ENCODE results near the gene NXPH3.
A peak's percentile ranks its signal among the peaks of the same experiment; 100 is the strongest.

The NXPH3 gene

DNA sequence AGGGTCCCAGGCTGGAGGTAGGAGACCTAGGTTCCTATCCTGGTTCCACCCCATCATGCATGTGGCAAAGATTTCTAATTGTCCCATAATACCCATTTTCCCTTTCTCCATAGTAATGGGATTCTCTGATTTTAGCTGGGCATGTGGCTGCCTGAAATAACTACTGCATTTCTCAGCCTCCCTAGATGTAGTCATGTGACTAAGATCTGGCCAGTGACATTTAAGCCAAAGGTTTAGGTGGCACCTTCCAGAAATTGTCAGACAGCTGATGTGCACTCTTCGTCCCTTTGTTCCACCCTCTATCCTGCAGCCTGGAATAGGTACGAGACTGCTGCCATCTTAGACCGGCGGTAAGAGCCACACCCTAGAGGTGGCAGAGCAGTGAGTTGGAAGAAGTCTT, 8.2 kb downstream of the NXPH3 start:
- no peak overlapping the region for H3K4me3 ChIP-seq (ENCODE audit: low read depth, low read length)
- DNase-seq (ENCODE audit: low read depth): no peak
- in situ Hi-C loops (cut with HindIII; ENCODE audit: low sequenced_read_pairs): no loop called here
- TF ChIP-seq CTCF (IDR thresholded peaks at IDR 0.05; ENCODE audit: low read depth, low read length, missing control alignments): no peak

DNA sequence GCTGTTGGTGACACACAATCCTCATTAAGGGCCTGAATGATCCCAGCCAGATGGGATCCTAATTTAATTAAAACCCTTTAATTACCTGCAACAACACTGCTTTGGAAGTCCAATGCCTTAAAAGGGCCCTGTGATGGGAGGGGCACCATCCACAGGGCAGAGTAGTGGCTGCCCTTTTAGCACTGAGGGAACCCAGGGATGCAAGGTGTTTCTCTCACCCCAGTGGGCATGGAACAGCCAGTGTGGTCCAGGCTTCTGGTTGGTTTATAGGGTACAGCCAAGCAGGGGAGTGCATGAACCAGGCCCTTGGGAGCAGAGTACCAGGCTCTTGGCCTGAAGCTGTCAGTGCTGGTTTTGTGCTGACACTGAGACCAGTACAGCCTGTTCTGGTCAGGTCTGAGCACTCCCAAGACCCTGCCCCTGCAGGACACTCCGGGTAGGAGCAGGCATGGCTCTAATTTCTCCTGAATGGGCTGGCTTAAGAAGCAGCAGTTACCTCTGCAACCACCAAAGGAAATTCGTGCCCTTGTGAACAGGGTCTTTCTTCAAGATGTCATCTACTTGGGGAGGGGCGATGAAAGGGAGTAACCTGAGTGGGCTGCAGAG, 9.9 kb downstream of the NXPH3 start:
- in situ Hi-C loops (cut with HindIII; ENCODE audit: low sequenced_read_pairs): no loop called here
- DNase-seq (ENCODE audit: low read depth): no peak
- TF ChIP-seq CTCF (IDR thresholded peaks at IDR 0.05; ENCODE audit: low read depth, low read length, missing control alignments): peak; percentile 23
- no peak overlapping the region for H3K4me3 ChIP-seq (ENCODE audit: low read depth, low read length)

DNA sequence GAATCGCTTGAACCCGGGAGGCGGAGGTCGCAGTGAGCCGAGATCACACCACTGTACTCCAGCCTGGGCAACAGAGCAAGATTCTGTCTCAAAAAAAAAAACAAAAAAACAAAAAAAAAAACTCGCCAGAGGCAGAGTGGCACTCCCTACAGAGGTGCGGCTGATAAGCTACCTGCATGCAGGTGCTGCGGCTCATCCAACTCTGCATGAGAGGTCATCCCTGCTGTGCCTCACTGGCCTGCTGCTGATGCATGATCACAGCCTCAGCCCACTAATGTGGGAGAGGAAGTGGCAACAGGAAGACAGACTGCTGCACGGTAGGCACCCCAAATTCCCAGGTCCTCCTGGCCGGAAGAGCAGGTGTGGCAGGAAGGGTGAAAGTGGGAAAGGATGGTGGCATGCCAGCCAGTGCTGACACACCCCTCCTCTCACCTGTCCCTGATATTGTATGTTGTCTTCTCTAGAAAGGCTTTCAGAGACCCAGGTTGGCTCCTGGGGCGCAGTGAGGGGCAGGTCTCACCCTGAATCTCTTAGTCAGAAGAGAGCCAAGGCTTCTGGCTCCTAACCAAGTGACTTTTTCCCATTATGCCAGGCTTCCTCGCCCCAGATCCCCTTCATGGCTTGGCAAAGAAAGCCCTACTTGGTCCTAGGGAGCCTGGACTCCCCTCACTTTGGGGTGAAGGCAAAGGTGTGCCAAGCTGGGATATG, 11.8 kb downstream of the NXPH3 start:
- no peak overlapping the region for H3K4me3 ChIP-seq (ENCODE audit: low read depth, low read length)
- in situ Hi-C loops (cut with HindIII; ENCODE audit: low sequenced_read_pairs): no loop called here
- TF ChIP-seq CTCF (IDR thresholded peaks at IDR 0.05; ENCODE audit: low read depth, low read length, missing control alignments): no peak
- no peak for DNase-seq (ENCODE audit: low read depth)

GRCh38 chr17:49588312-49588711, 12.6 kb downstream of the NXPH3 start:
- no peak for TF ChIP-seq CTCF (IDR thresholded peaks at IDR 0.05; ENCODE audit: low read depth, low read length, missing control alignments)
- in situ Hi-C loops (cut with HindIII; ENCODE audit: low sequenced_read_pairs): no loop called here
- no peak for DNase-seq (ENCODE audit: low read depth)
- no peak overlapping the region for H3K4me3 ChIP-seq (ENCODE audit: low read depth, low read length)

GRCh38 chr17:49588726-49589576, 13.3 kb downstream of the NXPH3 start:
- DNase-seq (ENCODE audit: low read depth): no peak
- H3K4me3 ChIP-seq (ENCODE audit: low read depth, low read length): no peak overlapping the region
- in situ Hi-C loops (cut with HindIII; ENCODE audit: low sequenced_read_pairs): no loop called here
- no peak for TF ChIP-seq CTCF (IDR thresholded peaks at IDR 0.05; ENCODE audit: low read depth, low read length, missing control alignments)

- no peak overlapping the region for H3K4me3 ChIP-seq (ENCODE audit: low read depth, low read length)
- in situ Hi-C loops (cut with HindIII; ENCODE audit: low sequenced_read_pairs): no loop called here
- no peak for DNase-seq (ENCODE audit: low read depth)
- no peak for TF ChIP-seq CTCF (IDR thresholded peaks at IDR 0.05; ENCODE audit: low read depth, low read length, missing control alignments)
Observed at GRCh38 chr17:49589577-49589927, 13.9 kb downstream of the NXPH3 start.

All from astrocyte of the cerebellum (primary cell).